WTC11 (cell line): ENCODE data around the gene IDUA. TPM values are rescaled to one million over a fixed set of nuclear protein-coding genes. Genes with fewer than 3 reads are reported as not detected.

ENCODE experiments used
- ATAC-seq: fragments of 200-7000 bp; cut with Tn5 transposase; 2 replicates; pipeline ENCODE4 v1.10.0; 2021; ENCODE audit warnings: mild to moderate bottlenecking, moderate library complexity
- CTCF ChIA-PET: fragments of 300-600 bp; sonication (Branson Sonifier 250); formaldehyde crosslinking; loops from one replicate; lab custom pipeline; 2021; ENCODE audit warnings: antibody characterized with exemption; lab: Charles Lee
- POLR2A ChIA-PET: fragments of 350-600 bp; sonication (Branson Sonifier 250); formaldehyde crosslinking; loops from one replicate; lab custom pipeline; 2021; ENCODE audit warnings: antibody characterized with exemption; lab: Charles Lee
- DNase-seq: peaks from one replicate; pipeline ENCODE4 v3.0.0; 2021; ENCODE audit warnings: low spot score
- H3K27ac Mint-ChIP-seq: 2 replicates; pipeline ENCODE4 v1.8.0; 2021; ENCODE audit warnings: mixed read lengths
- H3K27me3 Mint-ChIP-seq: 2 replicates; pipeline ENCODE4 v1.8.0; 2021; ENCODE audit warnings: low read depth, mild to moderate bottlenecking, moderate library complexity, mixed read lengths
- H3K36me3 Mint-ChIP-seq: 2 replicates; pipeline ENCODE4 v1.8.0; 2021; ENCODE audit warnings: mixed read lengths
- H3K4me1 Mint-ChIP-seq: 2 replicates; pipeline ENCODE4 v1.8.0; 2022; ENCODE audit warnings: mixed read lengths
- H3K4me3 Mint-ChIP-seq: 2 replicates; pipeline ENCODE4 v1.8.0; 2021; ENCODE audit warnings: mild to moderate bottlenecking, moderate library complexity, mixed read lengths
- H3K9me3 Mint-ChIP-seq: 2 replicates; pipeline ENCODE4 v1.8.0; 2021; ENCODE audit warnings: mixed read lengths
- CREB1 ChIP-seq: sonication (generic); formaldehyde crosslinking; IDR thresholded peaks from 2 replicates; pipeline ENCODE4 v1.8.0; 2023; ENCODE audit warnings: mild to moderate bottlenecking, missing genetic modification reagents
- ERG ChIP-seq: fragments of 250-450 bp; sonication (Bioruptor Pico); IDR thresholded peaks from 2 replicates; pipeline ENCODE4 v1.8.0; 2021; ENCODE audit warnings: mild to moderate bottlenecking
- FOXP4 ChIP-seq: sonication (generic); formaldehyde crosslinking; IDR thresholded peaks from 2 replicates; pipeline ENCODE4 v1.8.0; 2022; ENCODE audit warnings: mild to moderate bottlenecking, missing genetic modification reagents
- IRF2 ChIP-seq: sonication (generic); formaldehyde crosslinking; IDR thresholded peaks from 2 replicates; pipeline ENCODE4 v1.8.0; 2022; ENCODE audit warnings: low read depth, missing genetic modification reagents, borderline replicate concordance
- KAT7 ChIP-seq: sonication (generic); formaldehyde crosslinking; IDR thresholded peaks from 2 replicates; pipeline ENCODE4 v1.8.1; 2023; ENCODE audit warnings: missing genetic modification reagents, mild to moderate bottlenecking, borderline replicate concordance
- PRRX2 ChIP-seq: fragments of 250-450 bp; sonication (Bioruptor Pico); IDR thresholded peaks from 2 replicates; pipeline ENCODE4 v1.8.0; 2021; ENCODE audit warnings: mild to moderate bottlenecking
- SOX15 ChIP-seq: fragments of 250-450 bp; sonication (Bioruptor Pico); IDR thresholded peaks from 2 replicates; pipeline ENCODE4 v1.9.0; 2021; ENCODE audit warnings: mild to moderate bottlenecking
- TCF7 ChIP-seq: sonication (generic); formaldehyde crosslinking; IDR thresholded peaks from 2 replicates; pipeline ENCODE4 v1.8.0; 2022; ENCODE audit warnings: mild to moderate bottlenecking, low read depth, missing genetic modification reagents, moderate library complexity
- TEAD4 ChIP-seq: sonication (generic); formaldehyde crosslinking; IDR thresholded peaks from 2 replicates; pipeline ENCODE4 v1.8.0; 2022; ENCODE audit warnings: mild to moderate bottlenecking, missing genetic modification reagents
- ZBTB21 ChIP-seq: sonication (generic); formaldehyde crosslinking; IDR thresholded peaks from 2 replicates; pipeline ENCODE4 v1.8.1; 2023; ENCODE audit warnings: mild to moderate bottlenecking, missing genetic modification reagents, borderline replicate concordance
- ZNF121 ChIP-seq: sonication (generic); formaldehyde crosslinking; IDR thresholded peaks from 2 replicates; pipeline ENCODE4 v1.8.0; 2023; ENCODE audit warnings: missing genetic modification reagents
- ZNF263 ChIP-seq: sonication (generic); formaldehyde crosslinking; IDR thresholded peaks from 2 replicates; pipeline ENCODE4 v1.8.1; 2022; ENCODE audit warnings: low read depth, mild to moderate bottlenecking, moderate library complexity, missing genetic modification reagents
- ZNF416 ChIP-seq: fragments of 250-450 bp; sonication (Bioruptor Pico); IDR thresholded peaks from 2 replicates; pipeline ENCODE4 v1.9.0; 2021; ENCODE audit warnings: mild to moderate bottlenecking, inconsistent platforms
- ZNF423 ChIP-seq: fragments of 250-450 bp; sonication (Bioruptor Pico); IDR thresholded peaks from 2 replicates; pipeline ENCODE4 v2.1.2; 2022; ENCODE audit warnings: mild to moderate bottlenecking, moderate library complexity
- ZNF671 ChIP-seq: fragments of 250-450 bp; sonication (Bioruptor Pico); IDR thresholded peaks from 2 replicates; pipeline ENCODE4 v1.8.0; 2021; ENCODE audit warnings: mild to moderate bottlenecking
- total RNA-seq: library from RNA; stranded (reverse); gene quantifications from 3 replicates; pipeline ENCODE4 v1.2.3, GENCODE V29; 2021
- TF ChIP-seq, protein P1 (sequence below): fragments of 250-450 bp; sonication (Bioruptor Pico); IDR thresholded peaks from 2 replicates; pipeline ENCODE4 v2.1.2; 2022; ENCODE audit warnings: mild to moderate bottlenecking, moderate library complexity
- TF ChIP-seq, protein P2 (sequence below): sonication (generic); formaldehyde crosslinking; IDR thresholded peaks from 2 replicates; pipeline ENCODE4 v1.8.0; 2023; ENCODE audit warnings: missing genetic modification reagents, mild to moderate bottlenecking, borderline replicate concordance
- TF ChIP-seq, protein P3 (sequence below): sonication (generic); formaldehyde crosslinking; IDR thresholded peaks from 2 replicates; pipeline ENCODE4 v1.8.1; 2022; ENCODE audit warnings: missing genetic modification reagents, borderline replicate concordance
- TF ChIP-seq, protein P4 (sequence below): sonication (generic); formaldehyde crosslinking; IDR thresholded peaks from 2 replicates; pipeline ENCODE4 v1.8.1; 2022; ENCODE audit warnings: mild to moderate bottlenecking, missing genetic modification reagents, moderate library complexity, borderline replicate concordance
- TF ChIP-seq, protein P5 (sequence below): fragments of 250-450 bp; sonication (Bioruptor Pico); IDR thresholded peaks from 2 replicates; pipeline ENCODE4 v1.9.0; 2021; ENCODE audit warnings: moderate library complexity, mild to moderate bottlenecking, inconsistent platforms, borderline replicate concordance

The IDUA gene
- total RNA-seq, 1 experiment from 2014 or later = 8.7 TPM

GRCh38 chr4:965048-965765 is 21.6 kb upstream of the IDUA start:
- Mint-ChIP-seq H3K36me3 (no peaks in the 10 kb centered on the region), H3K27me3 (peaks cover 13% of the 10 kb centered on the region), H3K9me3 (no peaks in the 10 kb centered on the region), H3K4me1 (no peaks in the 10 kb centered on the region), H3K27ac (no peak overlapping the region), H3K4me3 (no peak overlapping the region)
- POLR2A ChIA-PET = no interaction called here
- no peak for DNase-seq
- TF ChIP-seq ZNF121 (CRISPR knock-in tag) = no peak
- no peak for TF ChIP-seq SOX15 (CRISPR knock-in tag)
- TF ChIP-seq ZNF416 (CRISPR knock-in tag) = no peak
- no peak for TF ChIP-seq ZNF671
- TF ChIP-seq, protein P1, sequence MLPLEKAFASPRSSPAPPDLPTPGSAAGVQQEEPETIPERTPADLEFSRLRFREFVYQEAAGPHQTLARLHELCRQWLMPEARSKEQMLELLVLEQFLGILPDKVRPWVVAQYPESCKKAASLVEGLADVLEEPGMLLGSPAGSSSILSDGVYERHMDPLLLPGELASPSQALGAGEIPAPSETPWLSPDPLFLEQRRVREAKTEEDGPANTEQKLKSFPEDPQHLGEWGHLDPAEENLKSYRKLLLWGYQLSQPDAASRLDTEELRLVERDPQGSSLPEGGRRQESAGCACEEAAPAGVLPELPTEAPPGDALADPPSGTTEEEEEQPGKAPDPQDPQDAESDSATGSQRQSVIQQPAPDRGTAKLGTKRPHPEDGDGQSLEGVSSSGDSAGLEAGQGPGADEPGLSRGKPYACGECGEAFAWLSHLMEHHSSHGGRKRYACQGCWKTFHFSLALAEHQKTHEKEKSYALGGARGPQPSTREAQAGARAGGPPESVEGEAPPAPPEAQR (CRISPR knock-in tag) = no peak
- no peak for TF ChIP-seq ZBTB21 (CRISPR knock-in tag)
- no peak for TF ChIP-seq TCF7 (CRISPR knock-in tag)
- TF ChIP-seq KAT7 = no peak
- TF ChIP-seq ZNF423 = no peak
- no peak for TF ChIP-seq ZNF263 (CRISPR knock-in tag)
- no peak for TF ChIP-seq ERG (CRISPR knock-in tag)
- TF ChIP-seq IRF2 = no peak
- TF ChIP-seq, protein P2, sequence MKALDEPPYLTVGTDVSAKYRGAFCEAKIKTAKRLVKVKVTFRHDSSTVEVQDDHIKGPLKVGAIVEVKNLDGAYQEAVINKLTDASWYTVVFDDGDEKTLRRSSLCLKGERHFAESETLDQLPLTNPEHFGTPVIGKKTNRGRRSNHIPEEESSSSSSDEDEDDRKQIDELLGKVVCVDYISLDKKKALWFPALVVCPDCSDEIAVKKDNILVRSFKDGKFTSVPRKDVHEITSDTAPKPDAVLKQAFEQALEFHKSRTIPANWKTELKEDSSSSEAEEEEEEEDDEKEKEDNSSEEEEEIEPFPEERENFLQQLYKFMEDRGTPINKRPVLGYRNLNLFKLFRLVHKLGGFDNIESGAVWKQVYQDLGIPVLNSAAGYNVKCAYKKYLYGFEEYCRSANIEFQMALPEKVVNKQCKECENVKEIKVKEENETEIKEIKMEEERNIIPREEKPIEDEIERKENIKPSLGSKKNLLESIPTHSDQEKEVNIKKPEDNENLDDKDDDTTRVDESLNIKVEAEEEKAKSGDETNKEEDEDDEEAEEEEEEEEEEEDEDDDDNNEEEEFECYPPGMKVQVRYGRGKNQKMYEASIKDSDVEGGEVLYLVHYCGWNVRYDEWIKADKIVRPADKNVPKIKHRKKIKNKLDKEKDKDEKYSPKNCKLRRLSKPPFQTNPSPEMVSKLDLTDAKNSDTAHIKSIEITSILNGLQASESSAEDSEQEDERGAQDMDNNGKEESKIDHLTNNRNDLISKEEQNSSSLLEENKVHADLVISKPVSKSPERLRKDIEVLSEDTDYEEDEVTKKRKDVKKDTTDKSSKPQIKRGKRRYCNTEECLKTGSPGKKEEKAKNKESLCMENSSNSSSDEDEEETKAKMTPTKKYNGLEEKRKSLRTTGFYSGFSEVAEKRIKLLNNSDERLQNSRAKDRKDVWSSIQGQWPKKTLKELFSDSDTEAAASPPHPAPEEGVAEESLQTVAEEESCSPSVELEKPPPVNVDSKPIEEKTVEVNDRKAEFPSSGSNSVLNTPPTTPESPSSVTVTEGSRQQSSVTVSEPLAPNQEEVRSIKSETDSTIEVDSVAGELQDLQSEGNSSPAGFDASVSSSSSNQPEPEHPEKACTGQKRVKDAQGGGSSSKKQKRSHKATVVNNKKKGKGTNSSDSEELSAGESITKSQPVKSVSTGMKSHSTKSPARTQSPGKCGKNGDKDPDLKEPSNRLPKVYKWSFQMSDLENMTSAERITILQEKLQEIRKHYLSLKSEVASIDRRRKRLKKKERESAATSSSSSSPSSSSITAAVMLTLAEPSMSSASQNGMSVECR (CRISPR knock-in tag) = no peak
- no peak for TF ChIP-seq CREB1 (CRISPR knock-in tag)
- TF ChIP-seq, protein P3, sequence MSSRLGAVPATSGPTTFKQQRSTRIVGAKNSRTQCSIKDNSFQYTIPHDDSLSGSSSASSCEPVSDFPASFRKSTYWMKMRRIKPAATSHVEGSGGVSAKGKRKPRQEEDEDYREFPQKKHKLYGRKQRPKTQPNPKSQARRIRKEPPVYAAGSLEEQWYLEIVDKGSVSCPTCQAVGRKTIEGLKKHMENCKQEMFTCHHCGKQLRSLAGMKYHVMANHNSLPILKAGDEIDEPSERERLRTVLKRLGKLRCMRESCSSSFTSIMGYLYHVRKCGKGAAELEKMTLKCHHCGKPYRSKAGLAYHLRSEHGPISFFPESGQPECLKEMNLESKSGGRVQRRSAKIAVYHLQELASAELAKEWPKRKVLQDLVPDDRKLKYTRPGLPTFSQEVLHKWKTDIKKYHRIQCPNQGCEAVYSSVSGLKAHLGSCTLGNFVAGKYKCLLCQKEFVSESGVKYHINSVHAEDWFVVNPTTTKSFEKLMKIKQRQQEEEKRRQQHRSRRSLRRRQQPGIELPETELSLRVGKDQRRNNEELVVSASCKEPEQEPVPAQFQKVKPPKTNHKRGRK (CRISPR knock-in tag) = no peak
- TF ChIP-seq, protein P4, sequence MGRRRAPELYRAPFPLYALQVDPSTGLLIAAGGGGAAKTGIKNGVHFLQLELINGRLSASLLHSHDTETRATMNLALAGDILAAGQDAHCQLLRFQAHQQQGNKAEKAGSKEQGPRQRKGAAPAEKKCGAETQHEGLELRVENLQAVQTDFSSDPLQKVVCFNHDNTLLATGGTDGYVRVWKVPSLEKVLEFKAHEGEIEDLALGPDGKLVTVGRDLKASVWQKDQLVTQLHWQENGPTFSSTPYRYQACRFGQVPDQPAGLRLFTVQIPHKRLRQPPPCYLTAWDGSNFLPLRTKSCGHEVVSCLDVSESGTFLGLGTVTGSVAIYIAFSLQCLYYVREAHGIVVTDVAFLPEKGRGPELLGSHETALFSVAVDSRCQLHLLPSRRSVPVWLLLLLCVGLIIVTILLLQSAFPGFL (CRISPR knock-in tag) = no peak
- no peak for TF ChIP-seq FOXP4
- TF ChIP-seq PRRX2 (CRISPR knock-in tag) = no peak
- TF ChIP-seq TEAD4 = no peak
- TF ChIP-seq, protein P5, sequence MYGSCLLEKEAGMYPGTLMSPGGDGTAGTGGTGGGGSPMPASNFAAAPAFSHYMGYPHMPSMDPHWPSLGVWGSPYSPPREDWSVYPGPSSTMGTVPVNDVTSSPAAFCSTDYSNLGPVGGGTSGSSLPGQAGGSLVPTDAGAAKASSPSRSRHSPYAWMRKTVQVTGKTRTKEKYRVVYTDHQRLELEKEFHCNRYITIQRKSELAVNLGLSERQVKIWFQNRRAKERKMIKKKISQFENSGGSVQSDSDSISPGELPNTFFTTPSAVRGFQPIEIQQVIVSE = no peak
- ATAC-seq = no peak
- CTCF ChIA-PET = no interaction called here
